ENCODE results near the gene WNT7A.

GRCh38 chr3:13901935-13902584, 22.2 kb upstream of the WNT7A start:
- no peak for TF ChIP-seq CTCF (IDR thresholded peaks at IDR 0.05; ENCODE audit: low read length)
- no peak for TF ChIP-seq EZH2 (IDR thresholded peaks at IDR 0.05; ENCODE audit: borderline replicate concordance, low read length)

Data from OCI-LY1 (cell line).